HG03064 (cell line): ENCODE data around the gene BANP.
"Not testable (repeated sequence)": the region's sequence is repeated elsewhere in the genome, so short reads cannot be mapped to it uniquely, and the experiment has no call there.

Experiments
- ATAC-seq: cut with Tn5 transposase; IDR thresholded peaks from one replicate; pipeline ENCODE4 v1.9.1; 2021; ENCODE audit warnings: low read depth; ENCODE audit not compliant: unreplicated experiment

Gene BANP

DNA sequence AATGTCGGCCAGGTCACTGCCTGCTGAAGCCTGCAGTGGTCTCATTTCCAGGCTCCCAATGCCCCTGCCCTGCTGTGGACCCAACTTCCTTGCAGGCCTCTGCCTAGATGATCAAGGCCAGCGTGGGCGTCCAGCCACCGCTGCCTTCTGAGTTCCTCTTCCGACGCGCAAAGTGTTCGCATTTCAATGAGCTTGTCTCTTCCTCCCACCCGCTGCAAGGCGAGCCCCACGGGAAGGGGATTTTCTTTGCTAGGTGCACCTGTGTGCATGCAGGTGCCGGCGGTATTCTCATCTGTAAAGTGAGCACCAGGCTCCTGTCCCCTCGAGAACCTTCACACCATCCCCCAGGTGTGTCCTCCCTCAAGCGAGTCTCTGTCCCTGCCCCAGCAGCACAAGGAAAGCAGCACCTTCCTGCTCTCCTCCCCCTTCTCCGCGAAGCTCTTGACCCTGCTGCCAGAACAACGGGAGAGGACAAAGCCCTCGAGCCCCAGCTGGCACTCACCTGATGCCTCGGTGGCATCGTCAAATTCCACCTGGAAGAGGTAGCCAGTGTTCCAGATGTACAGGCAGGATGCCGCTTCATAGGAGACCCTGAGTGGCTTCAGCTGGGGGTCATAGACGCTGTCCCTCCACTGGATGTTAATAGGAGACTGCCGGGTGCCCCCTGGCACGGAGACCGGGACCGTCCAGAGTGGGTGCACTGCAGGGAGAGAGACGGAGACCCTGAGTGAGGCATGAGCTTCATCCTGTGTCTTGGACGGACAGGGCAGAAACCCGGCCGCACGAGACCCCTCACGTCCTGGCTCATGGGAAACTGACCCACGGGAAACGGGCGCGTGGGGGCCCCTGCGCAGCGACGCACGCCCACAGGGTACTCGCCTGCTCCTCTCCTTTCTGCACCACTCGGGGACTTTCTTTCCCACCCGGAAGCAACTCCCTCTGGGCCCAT is 24.7 kb upstream of the BANP start:
- ATAC-seq, result no peak

DNA sequence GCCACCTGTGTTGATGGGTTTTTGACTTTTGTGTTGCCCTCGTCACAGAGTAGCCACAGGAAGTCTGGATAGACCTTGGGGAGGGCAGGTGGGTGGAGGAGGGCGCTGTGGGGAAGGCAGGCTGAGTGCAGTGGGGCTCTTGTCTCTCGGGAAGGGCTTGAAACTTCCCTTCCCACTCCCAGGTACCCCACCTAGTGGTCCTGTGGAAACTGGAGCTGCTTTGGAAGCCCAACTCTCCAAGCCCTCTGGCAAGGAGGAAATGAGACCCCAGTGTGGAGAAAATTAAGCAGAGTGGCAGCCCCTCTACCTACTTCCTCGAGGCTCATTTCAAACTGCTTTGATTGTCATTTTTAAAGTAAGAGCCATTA is 24.1 kb upstream of the BANP start:
- no peak for ATAC-seq

DNA sequence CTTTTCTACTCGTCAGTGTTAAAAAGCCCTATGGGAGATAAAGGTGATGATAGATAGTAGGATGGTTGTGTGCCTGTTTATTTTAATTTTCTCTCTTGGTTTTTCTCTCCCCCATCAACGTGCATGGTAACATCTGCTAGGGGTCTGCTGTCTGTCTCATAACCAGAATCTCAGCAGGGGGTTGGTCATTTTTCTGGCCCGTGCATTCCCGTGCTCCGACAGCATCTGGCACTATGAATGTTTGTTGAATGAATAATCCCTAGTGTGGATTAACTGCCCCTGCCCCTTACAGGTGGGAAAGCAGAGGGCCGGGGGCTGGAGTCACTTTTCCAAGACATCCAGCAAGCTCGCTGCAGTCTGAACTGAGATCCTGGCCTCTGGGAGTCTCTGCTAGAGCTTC is 21.2 kb upstream of the BANP start:
- no peak for ATAC-seq

DNA sequence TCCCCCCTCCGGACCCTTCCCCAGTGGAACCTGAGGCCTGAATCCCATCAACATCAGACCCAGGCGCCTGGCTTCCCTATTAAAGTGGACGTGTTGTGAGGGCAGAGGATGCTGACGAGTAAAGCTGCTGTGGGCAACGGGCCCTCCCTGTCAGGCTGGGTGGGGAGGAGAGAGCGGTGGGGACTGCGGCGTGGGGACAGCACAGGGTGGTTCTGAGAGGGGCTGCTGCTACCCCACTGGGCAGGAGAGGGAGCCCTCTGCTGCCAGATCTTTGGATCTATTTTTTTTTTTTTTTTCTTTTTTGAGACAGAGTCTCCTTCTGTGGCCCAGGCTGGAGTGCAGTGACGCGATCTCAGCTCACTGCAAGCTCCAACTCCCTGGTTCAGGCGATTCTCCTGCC is 20.8 kb upstream of the BANP start:
- ATAC-seq, result no peak

DNA sequence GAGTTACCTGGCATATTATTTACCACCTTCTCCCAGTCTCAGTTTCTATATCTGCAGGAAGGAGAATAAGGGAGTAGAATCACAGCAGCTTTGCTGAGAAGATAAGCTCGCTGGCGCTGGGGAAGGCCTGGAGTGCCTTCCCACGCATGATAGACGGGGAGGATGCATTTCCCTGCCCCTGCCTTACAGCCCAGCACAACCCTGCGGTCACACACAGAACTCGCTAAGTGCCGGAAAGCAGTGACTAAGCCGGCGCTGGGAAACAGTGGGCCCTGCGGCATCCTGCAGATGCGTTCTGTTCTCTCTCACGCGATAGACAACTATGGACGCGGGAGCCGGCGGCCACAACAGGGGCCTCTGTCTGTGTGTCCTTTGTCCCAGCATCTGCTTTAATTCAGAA is 19.7 kb upstream of the BANP start:
- no peak for ATAC-seq

DNA sequence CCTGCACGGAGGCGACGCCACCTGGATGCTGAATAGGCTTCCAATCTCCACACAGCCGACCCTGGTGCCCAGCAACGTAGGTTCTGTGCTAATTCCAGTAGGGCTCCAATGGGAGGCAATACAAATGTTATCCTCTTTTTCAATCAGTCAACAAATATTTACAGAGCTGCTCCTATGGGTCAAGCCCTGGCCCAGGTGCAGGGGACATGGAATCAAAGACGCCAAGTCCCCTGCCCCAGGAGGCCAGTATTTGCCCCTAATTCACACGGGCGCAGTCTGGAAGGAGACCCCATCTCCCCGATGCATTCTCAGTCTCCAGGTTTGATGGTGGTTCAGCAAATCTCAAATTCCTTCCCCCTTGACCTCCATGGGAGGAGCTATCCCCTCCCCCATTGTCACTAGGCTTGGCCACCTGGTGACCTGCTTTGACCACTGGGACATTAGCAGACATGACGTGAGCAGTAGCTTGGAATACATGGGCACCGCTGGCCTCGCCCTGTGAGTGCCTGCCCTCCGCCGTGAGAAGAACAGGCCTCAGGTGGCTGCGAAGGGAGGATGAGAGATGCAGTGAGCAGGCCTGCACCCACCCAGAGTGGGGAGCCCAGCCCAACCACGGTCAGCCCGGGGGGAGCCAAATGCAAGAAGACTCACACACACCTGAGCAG is 18.6 kb upstream of the BANP start:
- not testable (repeated sequence) for ATAC-seq

DNA sequence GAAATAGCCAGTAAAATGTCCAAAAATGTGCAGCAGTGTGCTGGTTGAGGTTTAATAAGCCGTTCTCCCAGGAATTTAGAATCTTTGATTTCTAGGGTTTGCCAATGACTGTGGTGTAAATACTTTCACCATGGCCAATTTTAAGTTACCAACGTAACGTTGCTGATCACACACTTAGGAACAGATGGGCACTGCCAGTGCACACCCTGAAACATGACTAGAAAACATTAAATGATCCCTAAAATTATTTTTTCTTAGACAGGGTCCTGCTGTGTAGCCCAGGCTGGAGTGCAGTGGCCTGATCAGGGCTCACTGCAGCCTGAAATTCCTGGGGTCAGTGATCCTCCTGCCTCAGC is 18.1 kb upstream of the BANP start:
- no peak for ATAC-seq

DNA sequence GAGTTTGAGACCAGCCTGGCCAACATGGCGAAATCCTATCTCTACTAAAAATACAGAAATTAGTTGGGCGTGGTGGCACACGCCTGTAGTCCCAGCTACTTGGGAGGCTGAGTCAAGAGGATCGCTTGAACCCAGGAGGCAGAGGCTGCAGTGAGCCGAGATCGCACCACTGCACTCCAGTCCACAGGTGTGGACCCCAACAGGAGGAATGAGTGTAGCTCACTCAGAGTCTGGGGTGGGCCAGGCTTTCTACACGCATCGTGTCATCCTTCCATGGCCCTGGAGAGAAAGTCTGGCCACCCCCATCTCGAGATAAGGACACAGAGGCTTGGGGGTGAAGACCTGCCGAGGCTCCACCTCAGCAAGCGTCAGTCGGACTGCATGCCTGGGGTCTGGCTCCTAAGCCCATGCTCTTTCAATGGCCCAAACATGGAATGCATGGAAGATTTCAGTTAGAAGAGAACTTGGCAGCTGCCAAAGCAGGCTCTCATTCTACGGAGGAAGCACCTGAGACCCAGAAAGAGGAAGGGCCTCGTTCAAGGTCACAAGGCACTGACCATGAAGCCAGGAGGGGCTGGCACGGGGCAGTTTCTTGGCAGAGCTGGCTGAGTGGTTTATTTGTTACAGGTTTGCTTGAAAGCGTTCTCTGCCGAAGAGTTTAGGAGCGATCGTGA is 16.3 kb upstream of the BANP start:
- ATAC-seq, result not testable (repeated sequence)

DNA sequence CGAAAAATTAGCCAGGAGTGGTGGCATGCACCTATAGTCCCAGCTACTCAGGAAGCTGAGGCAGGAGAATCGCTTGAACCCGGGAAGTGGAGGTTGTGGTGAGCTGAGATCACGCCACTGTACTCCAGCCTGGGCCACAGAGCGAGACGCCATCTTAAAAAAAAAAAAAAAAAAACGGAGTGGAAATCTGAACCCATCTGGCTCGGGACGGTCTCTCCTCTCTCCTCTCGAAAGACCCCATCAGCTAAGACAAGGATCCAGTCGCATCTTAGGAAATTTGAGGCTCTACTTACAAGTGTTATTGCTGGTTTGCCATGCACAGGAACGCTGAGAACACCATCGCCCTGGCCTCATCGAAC is 15.2 kb upstream of the BANP start:
- not testable (repeated sequence) for ATAC-seq

DNA sequence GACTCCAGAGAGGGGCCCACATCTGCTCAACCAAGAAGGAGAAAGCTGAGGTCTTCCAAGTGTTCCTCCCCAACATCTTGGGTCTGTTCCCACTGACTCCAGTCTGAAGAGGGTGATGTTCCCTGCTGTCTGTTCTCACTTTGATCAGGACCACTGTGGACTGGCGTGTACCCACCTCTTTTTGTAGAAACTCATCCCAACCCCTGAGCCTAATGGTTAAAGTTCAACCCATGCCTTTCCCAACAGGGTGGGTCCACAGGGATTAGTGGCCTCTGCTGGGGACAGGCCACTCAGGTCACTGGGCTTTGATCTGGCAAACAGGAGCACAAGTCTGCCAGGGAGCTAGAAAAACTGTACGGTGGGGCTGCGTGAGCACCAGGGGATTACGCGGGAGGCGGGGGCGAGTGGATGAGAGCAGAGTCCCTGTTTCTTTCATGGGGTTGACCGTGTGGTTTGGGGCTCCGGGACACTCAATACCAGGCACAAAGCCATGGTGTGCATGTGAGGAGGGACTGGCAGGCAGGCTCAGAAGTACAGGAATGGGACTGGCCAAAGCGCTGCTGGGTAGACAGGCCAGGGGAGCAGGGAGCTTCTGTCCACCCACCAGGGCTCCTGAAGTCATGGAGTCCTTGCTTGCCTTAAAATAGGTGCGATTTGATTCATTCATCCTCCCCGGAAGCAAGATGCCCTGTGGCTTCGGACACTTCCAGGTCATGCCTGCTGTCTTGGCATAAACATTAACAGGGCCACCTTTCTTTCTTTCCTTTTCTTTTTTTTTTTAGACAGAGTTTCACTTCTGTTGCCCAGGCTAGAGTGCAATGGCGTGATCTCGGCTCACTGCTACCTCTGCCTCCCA is 14.6 kb upstream of the BANP start, which contains the start of gene CA5A:
TSS of gene CA5A (minus strand) at position 155 of the 856 bp plus-strand sequence. CDS start at position 76, 79 bp downstream.
- ATAC-seq, result no peak

DNA sequence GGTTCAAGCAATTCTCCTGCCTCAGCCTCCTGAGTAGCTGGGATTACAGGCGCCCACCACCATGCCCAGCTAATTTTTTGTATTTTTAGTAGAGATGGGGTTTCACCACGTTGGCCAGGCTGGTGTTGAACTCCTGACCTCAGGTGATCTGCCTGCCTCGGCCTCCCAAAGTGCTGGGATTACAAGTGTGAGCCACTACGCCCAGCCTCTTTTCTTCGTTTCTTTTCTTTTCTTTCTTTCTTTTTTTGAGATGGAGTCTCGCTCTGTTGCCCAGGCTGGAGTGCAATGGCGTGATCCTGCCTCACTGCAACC is 14.0 kb upstream of the BANP start:
- ATAC-seq, result not testable (repeated sequence)

DNA sequence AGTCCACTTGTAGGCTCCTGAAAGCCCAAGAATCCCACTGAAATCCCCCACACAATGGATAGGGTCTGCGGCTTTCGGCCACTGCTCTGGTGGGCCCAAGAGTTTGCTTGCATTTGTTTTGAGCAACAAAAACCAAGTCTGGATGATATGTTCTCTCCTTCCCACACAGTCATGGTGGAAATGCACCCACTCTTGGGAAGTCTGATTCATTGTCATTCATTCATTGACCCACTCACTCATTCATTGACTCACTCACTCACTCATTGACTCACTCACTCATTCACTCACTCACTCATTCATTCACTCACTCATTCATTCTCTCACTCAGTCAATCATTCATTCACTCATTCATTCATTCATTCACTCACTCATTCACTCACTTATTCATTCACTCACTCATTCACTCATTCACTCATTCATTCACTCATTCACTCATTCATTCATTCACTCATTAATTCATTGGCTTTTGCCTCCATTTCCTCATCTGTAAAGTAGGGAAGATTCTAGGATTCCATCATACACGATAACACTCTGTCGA is 12.8 kb upstream of the BANP start:
- no peak for ATAC-seq

DNA sequence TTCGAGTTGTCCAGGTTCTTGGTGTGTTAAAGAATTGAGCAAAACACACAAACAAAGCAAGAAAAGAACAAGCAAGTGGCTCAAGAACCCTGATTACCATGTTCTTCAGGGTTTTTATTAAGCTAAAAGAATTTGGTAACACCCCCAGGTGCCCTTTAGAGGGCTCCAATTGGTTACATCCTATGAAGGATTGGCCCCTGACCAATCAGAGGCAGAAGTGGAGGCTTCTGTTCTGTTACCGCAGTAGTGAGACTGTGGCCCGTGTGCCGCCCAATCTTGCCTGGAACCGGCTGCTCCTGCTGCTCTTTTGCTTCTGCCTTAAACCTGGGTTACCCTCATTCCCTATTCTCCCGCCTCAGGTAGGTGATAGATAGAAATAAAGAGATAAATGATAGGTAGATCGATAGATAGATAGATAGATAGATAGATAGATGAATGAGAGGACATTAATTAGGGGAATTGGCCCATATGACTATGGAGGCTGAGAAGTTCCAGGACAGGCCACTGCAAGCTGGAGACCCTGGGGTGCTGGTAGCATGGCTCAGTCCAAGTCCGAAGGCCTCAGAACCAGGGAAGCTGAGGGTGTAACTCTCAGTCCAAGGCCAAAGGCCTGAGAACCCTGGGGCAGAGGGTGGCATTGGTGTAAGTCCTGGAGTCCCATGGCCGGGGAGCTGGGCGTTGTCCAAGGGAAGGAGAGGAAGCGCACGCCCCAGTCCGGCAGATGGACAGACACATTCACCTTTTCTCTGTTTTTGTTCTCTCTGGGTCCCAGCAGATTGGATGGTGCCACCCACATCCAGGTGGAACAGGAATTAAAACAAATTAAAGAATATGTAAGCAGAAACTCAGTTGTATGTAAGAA is 11.4 kb upstream of the BANP start:
- no peak for ATAC-seq

DNA sequence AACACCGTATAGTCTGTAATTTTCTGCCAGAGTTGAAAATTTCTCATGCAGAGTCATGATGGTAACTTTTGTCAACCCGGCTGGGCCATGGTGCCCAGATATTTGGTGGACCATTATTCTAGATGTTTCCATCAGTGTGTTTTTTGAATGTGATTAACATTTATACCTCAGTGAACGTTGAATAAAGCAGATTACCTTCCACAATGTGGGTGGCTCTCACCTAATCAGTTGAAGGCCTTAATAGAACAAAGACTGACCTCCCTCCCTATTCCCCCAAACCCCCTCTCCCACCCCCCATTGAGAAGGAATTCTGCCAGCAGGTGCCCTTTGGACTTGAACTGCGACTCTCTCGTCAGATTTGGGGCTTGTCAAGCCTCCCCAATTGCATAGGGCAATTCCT is 8.6 kb upstream of the BANP start:
- no peak for ATAC-seq

DNA sequence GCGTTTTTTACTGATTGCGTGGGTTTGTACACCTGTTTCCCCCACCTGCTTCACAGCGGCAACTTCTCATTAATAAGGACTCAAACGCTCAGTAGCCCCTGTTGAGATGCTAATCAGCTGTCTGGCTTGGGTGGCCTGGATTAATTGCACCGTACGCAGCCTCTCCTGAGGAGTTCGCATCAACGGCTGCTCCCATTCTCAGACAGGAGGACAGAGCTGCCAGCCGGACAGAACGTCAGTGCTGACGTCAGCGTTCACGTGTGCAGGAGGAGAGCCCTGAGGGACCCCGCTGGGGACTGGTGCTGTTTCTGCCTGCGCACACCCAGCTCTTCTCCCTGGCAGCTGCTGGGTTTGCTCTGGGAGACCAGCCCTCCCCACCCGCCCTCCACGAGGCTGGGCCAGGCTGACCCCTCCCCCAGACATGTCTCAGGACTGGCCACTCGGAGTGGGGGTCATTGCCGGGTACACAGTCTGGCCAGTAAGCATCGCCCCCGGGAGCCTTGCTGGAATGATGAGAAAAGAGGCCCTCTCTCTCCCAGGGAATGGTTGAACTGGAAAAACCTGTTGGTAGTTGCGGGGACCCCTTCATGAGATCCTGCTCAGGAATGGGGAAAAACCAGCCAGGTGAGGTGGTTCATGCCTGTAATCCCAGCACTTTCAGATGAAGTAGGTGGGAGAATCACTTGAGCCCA is 5.7 kb upstream of the BANP start:
- ATAC-seq, result no peak

DNA sequence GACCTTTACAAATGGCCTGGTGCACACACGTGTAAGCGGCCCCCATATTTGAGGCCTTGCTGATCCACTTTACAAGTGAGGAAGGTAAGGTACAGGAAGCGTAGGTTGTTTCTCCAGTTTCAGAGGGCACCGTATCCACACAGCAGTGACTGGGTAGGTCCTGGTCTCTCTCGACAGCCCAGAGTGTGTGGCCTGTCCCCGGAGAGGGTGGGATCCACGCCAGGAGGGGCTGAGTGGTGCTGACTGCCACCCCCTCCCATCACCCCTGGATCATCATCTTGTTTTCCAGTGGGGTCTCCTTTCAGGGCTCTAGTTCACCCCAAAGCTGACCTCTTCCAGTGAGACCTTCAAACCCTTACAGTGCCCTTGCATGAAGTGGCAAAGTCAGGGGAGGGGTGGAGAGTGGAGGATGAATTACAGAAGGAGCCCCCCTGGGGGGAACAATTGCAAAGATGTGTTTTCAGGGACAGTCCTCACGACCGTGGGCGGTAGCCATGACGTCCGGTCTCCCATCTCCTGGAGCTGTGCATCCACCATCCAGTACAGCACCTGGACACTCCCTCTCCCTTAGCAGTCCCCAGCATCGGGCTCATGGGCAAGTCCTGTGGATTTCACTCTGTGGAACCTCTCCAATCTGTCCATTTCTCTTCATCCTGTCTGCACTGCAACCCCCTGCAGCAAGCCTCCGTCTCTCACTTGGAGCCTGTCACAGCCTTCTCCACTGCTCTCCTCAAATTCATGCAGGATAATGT is 4.5 kb upstream of the BANP start:
- ATAC-seq, result no peak

DNA sequence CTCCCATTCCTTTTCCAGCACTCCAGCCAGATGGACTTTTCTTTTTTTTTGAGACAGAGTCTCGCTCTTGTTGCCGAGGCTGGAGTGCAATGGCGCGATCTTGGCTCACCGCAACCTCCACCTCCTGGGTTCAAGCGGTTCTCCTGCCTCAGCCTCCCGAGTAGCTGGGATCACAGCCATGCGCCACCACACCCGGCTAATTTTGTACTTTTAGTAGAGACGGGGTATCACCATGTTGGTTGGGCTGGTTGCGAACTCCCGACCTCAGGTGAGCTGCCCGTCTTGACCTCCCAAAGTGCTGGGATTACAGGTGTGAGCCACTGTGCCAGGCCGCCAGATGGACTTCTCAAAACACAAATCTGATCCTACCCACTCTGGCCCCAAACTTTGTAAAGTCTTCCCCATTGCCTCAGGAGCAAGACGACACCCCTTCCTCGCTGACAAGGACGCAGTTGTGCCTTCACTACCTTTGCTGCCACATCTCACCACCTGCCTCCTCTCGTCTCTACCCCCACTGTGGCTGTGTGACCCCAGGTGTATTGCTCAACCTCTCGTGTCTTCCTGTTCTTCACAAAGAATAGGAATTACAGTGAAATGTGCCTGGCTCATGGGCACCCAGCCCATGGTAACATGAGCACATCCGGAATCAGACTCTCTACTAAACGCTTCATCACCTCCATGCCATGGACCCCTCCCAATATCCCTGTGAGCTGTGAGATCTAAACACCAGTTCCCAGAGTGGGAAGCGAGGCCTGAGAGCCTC is 3.7 kb upstream of the BANP start:
- ATAC-seq, result no peak

DNA sequence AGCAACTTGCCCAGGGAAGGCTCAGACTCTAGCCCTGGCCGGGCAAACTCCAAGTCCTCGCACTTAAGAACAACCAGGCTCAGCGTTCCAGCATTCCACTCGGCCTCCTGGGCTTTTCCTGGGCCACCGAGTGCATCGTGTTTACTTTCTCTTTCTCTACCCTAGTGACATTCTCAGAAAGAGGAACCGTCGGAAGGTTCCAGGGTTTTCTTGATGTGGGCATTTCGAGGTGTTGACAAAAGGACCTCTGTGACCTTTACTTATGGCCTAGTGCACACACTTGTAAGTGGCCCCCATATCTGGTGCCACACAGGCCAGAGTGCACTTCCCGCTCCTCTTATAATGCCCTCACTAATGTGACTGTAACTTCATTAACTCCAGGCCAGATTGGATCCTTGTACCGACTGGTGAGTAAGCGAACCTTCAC is 3.1 kb upstream of the BANP start:
- ATAC-seq, result no peak
